ENCODE results near the gene GAS2L2.

GRCh38 chr17:35717475-35717874, 35.6 kb downstream of the GAS2L2 start:
- TF ChIP-seq CTCF (IDR thresholded peaks at IDR 0.05 in 8 of 11, conservative IDR thresholded peaks at IDR 0.05 in 3 of 11), result no peak
- TF ChIP-seq POLR2A (IDR thresholded peaks at IDR 0.05), result no peak
